ENCODE data around the gene IDH3G.

IDH3G gene

DNA sequence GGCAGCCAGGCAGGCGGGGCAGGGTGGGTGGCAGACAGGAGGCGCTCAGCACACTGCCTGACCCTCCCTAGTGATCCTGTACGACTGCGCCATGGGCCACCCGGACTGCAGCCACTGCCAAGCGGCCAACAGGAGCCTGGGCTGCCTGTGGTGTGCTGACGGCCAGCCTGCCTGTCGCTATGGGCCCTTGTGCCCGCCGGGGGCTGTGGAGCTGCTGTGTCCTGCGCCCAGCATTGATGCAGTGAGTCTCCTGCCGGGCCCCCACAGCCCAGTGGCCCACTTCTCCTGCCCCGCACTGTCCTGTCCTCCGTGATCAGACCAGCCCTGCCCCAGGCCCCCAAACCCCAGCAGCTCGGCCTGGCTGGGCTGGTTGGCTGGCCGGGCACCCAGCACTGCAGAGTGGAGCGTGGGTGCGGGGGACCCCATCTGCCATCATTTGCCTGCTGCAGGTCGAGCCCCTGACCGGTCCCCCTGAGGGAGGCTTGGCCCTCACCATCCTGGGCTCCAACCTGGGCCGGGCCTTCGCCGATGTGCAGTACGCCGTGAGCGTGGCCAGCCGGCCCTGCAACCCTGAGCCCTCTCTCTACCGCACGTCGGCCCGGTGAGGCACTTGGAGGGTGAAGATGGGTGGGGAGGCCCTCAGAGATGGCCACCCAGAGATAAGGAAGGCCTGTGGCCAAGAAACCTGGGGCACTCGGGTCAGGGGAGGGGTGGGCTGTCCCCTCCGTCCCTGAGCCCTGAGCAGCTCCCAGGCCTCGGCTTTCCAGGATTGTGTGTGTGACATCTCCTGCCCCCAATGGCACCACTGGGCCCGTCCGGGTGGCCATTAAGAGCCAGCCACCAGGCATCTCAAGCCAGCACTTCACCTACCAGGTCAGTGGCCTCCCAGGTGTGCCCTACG, 22.5 kb downstream of the IDH3G start:
- H3K9me3 ChIP-seq (ENCODE audit: control insufficient read depth in 2 of 2, low read length in 2 of 2), result no peaks in the 10 kb centered on the region
- H3K4me1 ChIP-seq (ENCODE audit: control insufficient read depth, insufficient read depth, low read length), result peaks cover 6% of the 10 kb centered on the region
- H3K36me3 ChIP-seq (ENCODE audit: control insufficient read depth in 2 of 2, insufficient read depth in 2 of 2, low read length in 2 of 2), result peaks cover 0 to 6% of the 10 kb centered on the region in 2 donors
- H3K4me3 ChIP-seq (ENCODE audit: low read length in 2 of 2), result no peak overlapping the region
- H3K9ac ChIP-seq (ENCODE audit: low read length in 2 of 2), result no peak overlapping the region
- H3K27me3 ChIP-seq (ENCODE audit: control insufficient read depth in 1 of 2, insufficient read depth in 2 of 2, low read length in 2 of 2), result no peaks in the 10 kb centered on the region
- H3K27ac ChIP-seq (ENCODE audit: low read length), result no peak overlapping the region

DNA sequence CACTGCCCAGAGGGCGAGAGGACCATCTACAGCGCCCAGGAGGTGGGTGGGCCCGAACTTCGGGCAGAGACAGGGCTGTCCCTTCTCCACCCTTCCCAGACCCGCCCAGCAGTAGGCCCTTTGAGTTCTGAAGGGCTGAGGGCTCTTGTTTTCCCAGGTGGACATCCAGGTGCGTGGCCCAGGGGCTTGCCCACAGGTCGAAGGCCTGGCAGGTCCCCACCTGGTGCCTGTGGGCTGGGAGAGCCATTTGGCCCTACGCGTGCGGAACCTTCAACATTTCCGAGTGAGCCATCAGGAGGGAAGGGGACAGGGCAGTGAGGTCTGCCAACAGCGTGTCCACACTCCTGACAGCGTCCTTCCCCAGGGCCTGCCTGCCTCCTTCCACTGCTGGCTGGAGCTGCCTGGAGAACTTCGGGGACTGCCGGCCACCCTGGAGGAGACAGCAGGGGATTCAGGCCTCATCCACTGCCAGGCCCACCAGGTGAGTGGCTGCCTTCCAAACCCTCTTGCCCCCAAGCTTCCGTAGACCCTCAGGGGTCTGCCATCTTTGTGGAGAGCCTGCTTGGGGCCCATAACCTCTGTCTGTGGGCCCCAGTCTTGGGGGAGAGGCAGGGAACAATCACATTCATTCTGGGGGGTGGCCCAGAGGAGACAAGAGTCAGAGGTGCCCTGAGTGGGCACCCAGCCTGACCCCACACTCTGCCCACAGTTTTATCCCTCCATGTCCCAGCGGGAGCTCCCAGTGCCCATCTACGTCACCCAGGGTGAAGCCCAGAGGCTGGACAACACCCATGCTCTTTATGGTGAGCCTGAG, 23.4 kb downstream of the IDH3G start:
- H3K4me1 ChIP-seq (ENCODE audit: control insufficient read depth, insufficient read depth, low read length), result peaks cover 13% of the 10 kb centered on the region
- no peak overlapping the region for H3K9ac ChIP-seq (ENCODE audit: low read length in 2 of 2)
- peaks cover 0 to 2% of the 10 kb centered on the region in 2 donors for H3K27me3 ChIP-seq (ENCODE audit: control insufficient read depth in 1 of 2, insufficient read depth in 2 of 2, low read length in 2 of 2)
- H3K4me3 ChIP-seq (ENCODE audit: low read length in 2 of 2), result no peak overlapping the region
- H3K27ac ChIP-seq (ENCODE audit: low read length), result no peak overlapping the region
- H3K36me3 ChIP-seq (ENCODE audit: control insufficient read depth in 2 of 2, insufficient read depth in 2 of 2, low read length in 2 of 2), result peaks cover 0 to 6% of the 10 kb centered on the region in 2 donors
- H3K9me3 ChIP-seq (ENCODE audit: control insufficient read depth in 2 of 2, low read length in 2 of 2), result no peaks in the 10 kb centered on the region

DNA sequence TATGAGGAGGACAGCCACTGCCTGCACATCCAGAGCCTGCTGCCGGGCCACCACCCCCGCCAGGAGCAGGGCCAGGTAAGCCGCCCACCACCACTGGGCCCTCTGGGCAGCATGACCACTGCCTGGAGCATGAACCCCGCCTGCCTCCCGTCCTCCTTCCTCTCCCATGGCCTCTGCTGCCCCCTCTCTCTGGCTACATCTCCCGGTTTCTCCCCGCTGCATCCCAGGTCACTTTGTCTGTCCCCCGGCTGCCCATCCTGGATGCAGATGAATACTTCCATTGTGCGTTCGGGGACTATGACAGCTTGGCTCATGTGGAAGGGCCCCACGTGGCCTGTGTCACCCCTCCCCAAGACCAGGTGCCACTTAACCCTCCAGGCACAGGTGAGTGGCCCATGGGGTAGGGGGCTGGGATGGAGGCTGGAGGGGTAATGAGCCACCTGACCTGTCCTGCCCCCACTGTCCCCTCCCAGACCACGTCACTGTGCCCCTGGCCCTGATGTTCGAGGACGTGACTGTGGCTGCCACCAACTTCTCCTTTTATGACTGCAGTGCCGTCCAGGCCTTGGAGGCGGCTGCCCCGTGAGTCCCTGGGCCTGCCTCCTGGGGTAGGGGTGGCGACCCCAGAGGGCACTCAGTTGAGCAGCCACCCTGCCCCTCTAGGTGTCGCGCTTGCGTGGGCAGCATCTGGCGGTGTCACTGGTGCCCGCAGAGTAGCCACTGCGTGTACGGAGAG, 24.1 kb downstream of the IDH3G start:
- Histone ChIP-seq H3K4me1 (ENCODE audit: control insufficient read depth, insufficient read depth, low read length) (peaks cover 18% of the 10 kb centered on the region), H3K9me3 (ENCODE audit: control insufficient read depth in 2 of 2, low read length in 2 of 2) (no peaks in the 10 kb centered on the region), H3K4me3 (ENCODE audit: low read length in 2 of 2) (no peak overlapping the region), H3K36me3 (ENCODE audit: control insufficient read depth in 2 of 2, insufficient read depth in 2 of 2, low read length in 2 of 2) (peaks cover 0 to 4% of the 10 kb centered on the region in 2 donors), H3K9ac (ENCODE audit: low read length in 2 of 2) (no peak overlapping the region), H3K27ac (ENCODE audit: low read length) (no peak overlapping the region), H3K27me3 (ENCODE audit: control insufficient read depth in 1 of 2, insufficient read depth in 2 of 2, low read length in 2 of 2) (peaks cover 0 to 2% of the 10 kb centered on the region in 2 donors)

DNA sequence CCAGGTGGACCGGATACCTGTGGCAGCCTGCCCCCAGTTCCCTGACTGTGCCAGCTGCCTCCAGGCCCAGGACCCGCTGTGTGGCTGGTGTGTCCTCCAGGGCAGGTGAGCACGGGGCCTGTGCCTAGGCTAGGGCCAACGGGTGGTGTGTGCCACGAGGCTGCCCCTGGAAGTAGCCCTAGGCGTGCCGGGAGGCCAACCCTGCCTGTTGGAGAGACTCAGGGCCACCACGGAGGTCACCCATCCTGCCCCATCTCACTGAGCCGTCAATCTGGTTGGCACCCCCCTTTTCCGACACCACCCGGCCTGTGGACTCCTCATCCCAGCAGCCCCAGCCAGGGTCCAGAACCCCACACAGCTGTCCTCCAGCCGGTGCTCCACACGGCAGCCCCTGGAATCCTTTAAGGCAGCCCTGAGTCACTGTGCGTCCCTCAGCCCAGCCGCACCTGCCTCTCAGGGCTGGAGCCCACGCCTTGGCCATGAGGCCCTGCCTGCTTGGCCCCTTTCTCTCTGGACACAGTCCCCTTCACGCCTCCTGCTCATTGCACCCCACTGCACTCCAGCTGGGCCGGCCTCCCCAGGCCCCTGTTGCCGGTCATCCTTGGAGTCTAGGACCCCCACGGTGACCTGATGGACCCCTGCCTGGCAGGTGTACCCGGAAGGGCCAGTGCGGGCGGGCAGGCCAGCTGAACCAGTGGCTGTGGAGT, 24.9 kb downstream of the IDH3G start:
- Histone ChIP-seq H3K27ac (ENCODE audit: low read length) (no peak overlapping the region), H3K36me3 (ENCODE audit: control insufficient read depth in 2 of 2, insufficient read depth in 2 of 2, low read length in 2 of 2) (peaks cover 0 to 4% of the 10 kb centered on the region in 2 donors), H3K4me1 (ENCODE audit: control insufficient read depth, insufficient read depth, low read length) (peaks cover 25% of the 10 kb centered on the region), H3K27me3 (ENCODE audit: control insufficient read depth in 1 of 2, insufficient read depth in 2 of 2, low read length in 2 of 2) (peaks cover 0 to 4% of the 10 kb centered on the region in 2 donors), H3K9me3 (ENCODE audit: control insufficient read depth in 2 of 2, low read length in 2 of 2) (no peaks in the 10 kb centered on the region), H3K9ac (ENCODE audit: low read length in 2 of 2) (no peak overlapping the region), H3K4me3 (ENCODE audit: low read length in 2 of 2) (no peak overlapping the region)

DNA sequence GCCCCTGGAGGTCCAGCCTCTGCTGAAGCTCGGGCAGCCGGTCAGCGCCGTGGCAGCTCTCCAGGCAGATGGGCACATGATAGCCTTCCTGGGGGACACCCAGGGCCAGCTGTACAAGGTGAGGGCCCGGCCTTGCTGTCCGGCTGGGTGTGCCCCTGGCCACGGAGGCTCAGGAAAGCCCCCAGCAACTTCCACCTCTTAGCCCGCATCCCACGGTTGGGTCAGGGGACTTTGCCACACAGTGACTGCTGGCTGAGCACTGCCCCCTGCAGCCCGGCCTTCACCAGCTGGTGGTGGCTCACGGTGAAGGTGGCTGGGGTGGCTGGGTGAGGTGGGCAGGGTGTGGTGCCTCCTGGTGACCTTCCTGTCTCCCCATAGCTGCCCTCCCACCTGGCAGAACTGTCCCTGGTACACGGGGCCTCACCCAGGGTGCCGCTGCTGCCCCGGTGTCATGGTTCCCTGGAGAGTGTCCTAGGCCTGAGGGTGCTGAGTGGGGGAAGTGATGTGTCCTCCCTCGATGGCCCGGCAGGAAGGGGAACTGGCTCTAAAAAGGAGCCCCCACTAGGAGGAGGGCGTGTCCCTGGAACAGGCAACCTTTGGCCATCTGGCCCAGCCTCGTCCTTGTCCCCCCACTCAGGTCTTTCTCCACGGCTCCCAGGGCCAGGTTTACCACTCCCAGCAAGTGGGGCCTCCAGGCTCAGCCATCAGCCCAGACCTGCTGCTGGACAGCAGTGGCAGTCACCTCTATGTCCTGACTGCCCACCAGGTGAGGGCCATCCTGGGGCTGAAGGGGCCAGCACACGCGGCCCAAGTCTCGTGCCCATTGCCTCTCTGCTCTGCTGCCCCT, 25.6 kb downstream of the IDH3G start:
- Histone ChIP-seq H3K4me1 (ENCODE audit: control insufficient read depth, insufficient read depth, low read length) (peaks cover 28% of the 10 kb centered on the region), H3K27me3 (ENCODE audit: control insufficient read depth in 1 of 2, insufficient read depth in 2 of 2, low read length in 2 of 2) (peaks cover 0 to 5% of the 10 kb centered on the region in 2 donors), H3K9ac (ENCODE audit: low read length in 2 of 2) (no peak overlapping the region), H3K27ac (ENCODE audit: low read length) (no peak overlapping the region), H3K4me3 (ENCODE audit: low read length in 2 of 2) (no peak overlapping the region), H3K36me3 (ENCODE audit: control insufficient read depth in 2 of 2, insufficient read depth in 2 of 2, low read length in 2 of 2) (peaks cover 0 to 4% of the 10 kb centered on the region in 2 donors), H3K9me3 (ENCODE audit: control insufficient read depth in 2 of 2, low read length in 2 of 2) (no peaks in the 10 kb centered on the region)

DNA sequence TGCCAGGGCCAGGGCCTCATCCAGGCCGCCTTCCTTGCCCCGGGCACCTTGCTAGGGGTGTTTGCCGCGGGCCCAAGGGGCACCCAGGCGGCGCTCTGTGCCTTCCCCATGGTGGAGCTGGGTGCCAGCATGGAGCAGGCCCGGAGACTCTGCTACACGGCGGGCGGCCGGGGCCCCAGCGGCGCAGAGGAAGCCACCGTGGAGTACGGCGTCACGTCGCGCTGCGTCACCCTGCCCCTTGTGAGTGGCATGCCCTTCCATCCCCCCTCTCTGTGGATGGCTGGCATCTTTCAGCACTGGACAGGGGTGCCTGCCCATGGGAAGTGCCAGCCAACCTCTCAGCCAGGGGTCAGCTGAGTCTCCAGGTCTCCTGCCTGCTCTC, 26.5 kb downstream of the IDH3G start:
- H3K36me3 ChIP-seq (ENCODE audit: control insufficient read depth in 2 of 2, insufficient read depth in 2 of 2, low read length in 2 of 2), result peaks cover 0 to 4% of the 10 kb centered on the region in 2 donors
- peaks cover 0 to 8% of the 10 kb centered on the region in 2 donors for H3K27me3 ChIP-seq (ENCODE audit: control insufficient read depth in 1 of 2, insufficient read depth in 2 of 2, low read length in 2 of 2)
- no peaks in the 10 kb centered on the region for H3K9me3 ChIP-seq (ENCODE audit: control insufficient read depth in 2 of 2, low read length in 2 of 2)
- peaks cover 28% of the 10 kb centered on the region for H3K4me1 ChIP-seq (ENCODE audit: control insufficient read depth, insufficient read depth, low read length)
- H3K27ac ChIP-seq (ENCODE audit: low read length), result no peak overlapping the region
- no peak overlapping the region for H3K9ac ChIP-seq (ENCODE audit: low read length in 2 of 2)
- H3K4me3 ChIP-seq (ENCODE audit: low read length in 2 of 2), result no peak overlapping the region

DNA sequence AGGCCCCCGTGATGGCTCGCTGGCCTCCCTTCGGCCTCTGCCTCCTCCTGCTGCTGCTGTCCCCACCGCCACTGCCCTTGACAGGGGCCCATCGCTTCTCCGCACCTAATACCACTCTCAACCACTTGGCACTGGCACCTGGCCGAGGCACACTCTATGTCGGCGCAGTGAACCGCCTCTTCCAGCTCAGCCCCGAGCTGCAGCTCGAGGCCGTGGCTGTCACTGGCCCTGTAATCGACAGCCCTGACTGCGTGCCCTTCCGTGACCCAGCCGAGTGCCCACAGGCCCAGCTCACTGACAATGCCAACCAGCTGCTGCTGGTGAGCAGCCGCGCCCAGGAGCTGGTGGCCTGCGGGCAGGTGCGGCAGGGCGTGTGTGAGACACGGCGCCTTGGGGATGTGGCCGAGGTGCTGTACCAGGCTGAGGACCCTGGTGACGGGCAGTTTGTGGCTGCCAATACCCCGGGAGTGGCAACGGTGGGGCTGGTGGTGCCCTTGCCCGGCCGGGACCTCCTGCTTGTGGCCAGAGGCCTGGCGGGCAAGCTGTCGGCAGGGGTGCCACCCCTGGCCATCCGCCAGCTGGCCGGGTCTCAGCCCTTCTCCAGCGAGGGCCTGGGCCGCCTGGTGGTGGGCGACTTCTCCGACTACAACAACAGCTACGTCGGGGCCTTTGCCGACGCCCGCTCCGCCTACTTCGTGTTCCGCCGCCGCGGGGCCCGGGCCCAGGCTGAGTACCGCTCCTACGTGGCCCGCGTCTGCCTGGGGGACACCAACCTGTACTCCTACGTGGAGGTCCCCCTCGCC, 27.1 kb downstream of the IDH3G start:
- Histone ChIP-seq H3K9ac (ENCODE audit: low read length in 2 of 2) (no peak overlapping the region), H3K9me3 (ENCODE audit: control insufficient read depth in 2 of 2, low read length in 2 of 2) (no peaks in the 10 kb centered on the region), H3K27ac (ENCODE audit: low read length) (peak overlapping the region; percentile 69), H3K4me1 (ENCODE audit: control insufficient read depth, insufficient read depth, low read length) (peaks cover 28% of the 10 kb centered on the region), H3K36me3 (ENCODE audit: control insufficient read depth in 2 of 2, insufficient read depth in 2 of 2, low read length in 2 of 2) (peaks cover 0 to 4% of the 10 kb centered on the region in 2 donors), H3K27me3 (ENCODE audit: control insufficient read depth in 1 of 2, insufficient read depth in 2 of 2, low read length in 2 of 2) (peaks cover 0 to 8% of the 10 kb centered on the region in 2 donors), H3K4me3 (ENCODE audit: low read length in 2 of 2) (peak overlapping the region in 1 of 2 donors; percentile 73)

DNA sequence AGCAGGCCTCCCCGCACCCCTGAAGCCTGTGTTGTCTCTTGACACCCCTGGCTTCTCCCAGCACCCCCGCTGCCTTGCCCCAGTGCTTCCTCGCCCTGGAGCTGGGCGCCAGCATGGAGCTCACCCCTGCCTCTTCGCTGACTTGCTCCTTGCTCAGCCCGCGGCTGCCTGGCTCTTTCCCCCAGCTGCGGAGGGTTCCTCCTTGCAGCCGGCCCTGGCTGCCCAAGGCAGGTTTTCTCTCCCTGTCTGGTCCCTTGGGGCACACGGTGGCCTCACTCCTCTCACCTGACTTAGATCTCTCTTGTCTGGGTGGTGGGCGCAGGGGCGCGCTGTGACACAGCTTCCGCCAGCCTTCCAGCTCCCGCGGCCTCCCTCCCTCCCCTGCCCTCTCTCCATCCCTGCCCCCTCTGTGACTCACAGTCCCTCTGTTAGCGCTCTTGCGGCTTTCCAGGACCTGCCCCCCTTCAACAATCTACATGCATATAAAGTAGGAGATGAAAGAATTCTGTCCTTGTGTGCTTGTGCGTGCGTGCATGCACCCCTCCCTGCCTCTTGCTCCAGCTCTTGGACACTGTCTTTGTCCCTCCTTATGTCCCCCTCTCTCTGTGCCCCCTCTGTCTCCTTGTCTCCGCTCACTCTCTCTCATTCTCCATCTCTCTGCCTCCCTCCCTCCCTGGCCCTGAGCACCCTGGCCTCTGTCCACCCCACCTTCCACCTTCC, 27.9 kb downstream of the IDH3G start:
- Histone ChIP-seq H3K27me3 (ENCODE audit: control insufficient read depth in 1 of 2, insufficient read depth in 2 of 2, low read length in 2 of 2) (peaks cover 0 to 8% of the 10 kb centered on the region in 2 donors), H3K27ac (ENCODE audit: low read length) (peak overlapping the region; percentile 69), H3K9me3 (ENCODE audit: control insufficient read depth in 2 of 2, low read length in 2 of 2) (no peaks in the 10 kb centered on the region), H3K36me3 (ENCODE audit: control insufficient read depth in 2 of 2, insufficient read depth in 2 of 2, low read length in 2 of 2) (peaks cover 0 to 4% of the 10 kb centered on the region in 2 donors), H3K9ac (ENCODE audit: low read length in 2 of 2) (peak overlapping the region; percentile 51 to 59), H3K4me1 (ENCODE audit: control insufficient read depth, insufficient read depth, low read length) (peaks cover 28% of the 10 kb centered on the region), H3K4me3 (ENCODE audit: low read length in 2 of 2) (peak overlapping the region; percentile 65 to 73)
